OCI-LY1 (cell line): ENCODE results near the gene RALGPS1.

ENCODE experiments used
- H2AFZ ChIP-seq: fragments of 200-600 bp; sonication (generic), shearing (Covaris generic); 2 replicates; pipeline ENCODE4 v1.6.0; 2014; ENCODE audit warnings: antibody characterized with exemption, mild to moderate bottlenecking, low read length
- H3F3A ChIP-seq: fragments of 200-600 bp; sonication (generic), shearing (Covaris generic); 2 replicates; pipeline ENCODE4 v1.6.0; 2014; ENCODE audit warnings: mild to moderate bottlenecking, antibody characterized with exemption, low read length, moderate library complexity; ENCODE audit not compliant: insufficient read depth
- H3K27ac ChIP-seq: fragments of 200-600 bp; sonication (generic); 2 replicates; pipeline ENCODE4 v1.5.1; 2014; ENCODE audit warnings: low read length, mixed run types, mild to moderate bottlenecking, low read depth; ENCODE audit not compliant: poor library complexity, severe bottlenecking
- H3K27me3 ChIP-seq: fragments of 200-600 bp; sonication (generic); 2 replicates; pipeline ENCODE4 v1.6.0; 2014; ENCODE audit warnings: antibody characterized with exemption, mild to moderate bottlenecking, low read length, moderate library complexity; ENCODE audit not compliant: insufficient read depth
- H3K36me3 ChIP-seq: fragments of 200-600 bp; sonication (generic); 2 replicates; pipeline ENCODE4 v1.6.1; 2014; ENCODE audit warnings: mild to moderate bottlenecking, antibody characterized with exemption, low read length, moderate library complexity, mixed read lengths; ENCODE audit not compliant: insufficient read depth
- H3K4me1 ChIP-seq: fragments of 200-600 bp; sonication (generic); 2 replicates; pipeline ENCODE4 v1.5.1; 2014; ENCODE audit warnings: mild to moderate bottlenecking, low read length, moderate library complexity; ENCODE audit not compliant: insufficient read depth, severe bottlenecking
- H3K4me2 ChIP-seq: fragments of 200-600 bp; sonication (generic), shearing (Covaris generic); 2 replicates; pipeline ENCODE4 v1.6.1; 2014; ENCODE audit warnings: low read length
- H3K4me3 ChIP-seq: fragments of 200-600 bp; sonication (generic); 2 replicates; pipeline ENCODE4 v1.5.1; 2014; ENCODE audit warnings: low read length, low read depth, mild to moderate bottlenecking, mixed read lengths; ENCODE audit not compliant: poor library complexity, severe bottlenecking
- H3K79me2 ChIP-seq: fragments of 200-600 bp; shearing (Covaris generic); 2 replicates; pipeline ENCODE4 v1.6.1; 2016; ENCODE audit warnings: mixed run types, low read length, mixed read lengths; ENCODE audit not compliant: insufficient read depth
- H3K9ac ChIP-seq: fragments of 200-600 bp; sonication (generic), shearing (Covaris generic); 2 replicates; pipeline ENCODE4 v1.6.1; 2014; ENCODE audit warnings: mild to moderate bottlenecking, low read length, mixed read lengths
- H3K9me2 ChIP-seq: fragments of 200-600 bp; sonication (generic), shearing (Covaris generic); 2 replicates; pipeline ENCODE4 v1.6.1; 2014; ENCODE audit warnings: low read depth, mild to moderate bottlenecking, low read length, mixed read lengths
- H3K9me3 ChIP-seq: fragments of 200-600 bp; shearing (Covaris generic); 2 replicates; pipeline ENCODE4 v1.6.1; 2014; ENCODE audit warnings: low read length, mixed read lengths
- H4K20me1 ChIP-seq: fragments of 200-600 bp; sonication (generic), shearing (Covaris generic); 2 replicates; pipeline ENCODE4 v1.6.0; 2016; ENCODE audit warnings: mild to moderate bottlenecking, low read length; ENCODE audit not compliant: insufficient read depth
- CTCF ChIP-seq: fragments of 200-600 bp; sonication (generic), shearing (Covaris generic); IDR thresholded peaks from 2 replicates; pipeline ENCODE4 v1.5.1; 2017; ENCODE audit warnings: mild to moderate bottlenecking, antibody characterized with exemption, low read length, moderate library complexity, mixed read lengths
- EZH2 ChIP-seq: fragments of 200-600 bp; sonication (generic), shearing (Covaris generic); IDR thresholded peaks from 2 replicates; pipeline ENCODE4 v1.8.0; 2017; ENCODE audit warnings: borderline replicate concordance, mixed run types, mild to moderate bottlenecking, antibody characterized with exemption, low read length, moderate library complexity, mixed read lengths

The RALGPS1 gene

GRCh38 chr9:127098916-127099553, 184.5 kb downstream of the RALGPS1 start:
- TF ChIP-seq EZH2, result no peak
- no peak for TF ChIP-seq CTCF
- H3K9me2 ChIP-seq, result no peaks in the 10 kb centered on the region
- no peaks in the 10 kb centered on the region for H3K36me3 ChIP-seq
- H3K4me1 ChIP-seq, result no peaks in the 10 kb centered on the region
- no peaks in the 10 kb centered on the region for H4K20me1 ChIP-seq
- H3K79me2 ChIP-seq, result no peaks in the 10 kb centered on the region
- no peak overlapping the region for H2AFZ ChIP-seq
- H3K9me3 ChIP-seq, result no peaks in the 10 kb centered on the region
- H3F3A ChIP-seq, result no peaks in the 10 kb centered on the region
- no peaks in the 10 kb centered on the region for H3K27me3 ChIP-seq
- H3K4me2 ChIP-seq, result no peak overlapping the region
- H3K27ac ChIP-seq, result no peak overlapping the region
- no peak overlapping the region for H3K4me3 ChIP-seq
- H3K9ac ChIP-seq, result no peak overlapping the region

GRCh38 chr9:127099664-127100063, 185.1 kb downstream of the RALGPS1 start:
- Histone ChIP-seq H3K4me3 (no peak overlapping the region), H3K79me2 (no peaks in the 10 kb centered on the region), H3K4me2 (no peak overlapping the region), H3F3A (no peaks in the 10 kb centered on the region), H2AFZ (no peak overlapping the region), H3K27me3 (no peaks in the 10 kb centered on the region), H3K9ac (no peak overlapping the region), H3K36me3 (no peaks in the 10 kb centered on the region), H3K4me1 (no peaks in the 10 kb centered on the region), H4K20me1 (no peaks in the 10 kb centered on the region), H3K9me2 (no peaks in the 10 kb centered on the region), H3K27ac (no peak overlapping the region), H3K9me3 (no peaks in the 10 kb centered on the region)
- TF ChIP-seq EZH2, result no peak

GRCh38 chr9:127102176-127102575, 187.6 kb downstream of the RALGPS1 start:
- no peak overlapping the region for H3K4me3 ChIP-seq
- H3K36me3 ChIP-seq, result no peaks in the 10 kb centered on the region
- no peaks in the 10 kb centered on the region for H4K20me1 ChIP-seq
- H3K27ac ChIP-seq, result no peak overlapping the region
- no peak overlapping the region for H3K4me2 ChIP-seq
- no peaks in the 10 kb centered on the region for H3K9me3 ChIP-seq
- no peak for TF ChIP-seq CTCF
- no peak for TF ChIP-seq EZH2
- H3K4me1 ChIP-seq, result no peaks in the 10 kb centered on the region
- H3K79me2 ChIP-seq, result no peaks in the 10 kb centered on the region
- H2AFZ ChIP-seq, result no peak overlapping the region
- H3K9me2 ChIP-seq, result no peaks in the 10 kb centered on the region
- no peak overlapping the region for H3K9ac ChIP-seq
- H3K27me3 ChIP-seq, result no peaks in the 10 kb centered on the region
- no peaks in the 10 kb centered on the region for H3F3A ChIP-seq

- Histone ChIP-seq H3K27ac (no peak overlapping the region), H3K36me3 (no peaks in the 10 kb centered on the region), H3K9me3 (no peaks in the 10 kb centered on the region), H3F3A (no peaks in the 10 kb centered on the region), H3K9me2 (no peaks in the 10 kb centered on the region), H2AFZ (no peak overlapping the region), H3K79me2 (no peaks in the 10 kb centered on the region), H3K4me2 (no peak overlapping the region), H3K4me1 (no peaks in the 10 kb centered on the region), H4K20me1 (no peaks in the 10 kb centered on the region), H3K9ac (no peak overlapping the region), H3K4me3 (no peak overlapping the region), H3K27me3 (no peaks in the 10 kb centered on the region)
- no peak for TF ChIP-seq EZH2
- TF ChIP-seq CTCF, result no peak
Observed at GRCh38 chr9:127102788-127103187, 188.2 kb downstream of the RALGPS1 start.
